ENCODE measurements around the gene ACOX1.

The ACOX1 gene

DNA sequence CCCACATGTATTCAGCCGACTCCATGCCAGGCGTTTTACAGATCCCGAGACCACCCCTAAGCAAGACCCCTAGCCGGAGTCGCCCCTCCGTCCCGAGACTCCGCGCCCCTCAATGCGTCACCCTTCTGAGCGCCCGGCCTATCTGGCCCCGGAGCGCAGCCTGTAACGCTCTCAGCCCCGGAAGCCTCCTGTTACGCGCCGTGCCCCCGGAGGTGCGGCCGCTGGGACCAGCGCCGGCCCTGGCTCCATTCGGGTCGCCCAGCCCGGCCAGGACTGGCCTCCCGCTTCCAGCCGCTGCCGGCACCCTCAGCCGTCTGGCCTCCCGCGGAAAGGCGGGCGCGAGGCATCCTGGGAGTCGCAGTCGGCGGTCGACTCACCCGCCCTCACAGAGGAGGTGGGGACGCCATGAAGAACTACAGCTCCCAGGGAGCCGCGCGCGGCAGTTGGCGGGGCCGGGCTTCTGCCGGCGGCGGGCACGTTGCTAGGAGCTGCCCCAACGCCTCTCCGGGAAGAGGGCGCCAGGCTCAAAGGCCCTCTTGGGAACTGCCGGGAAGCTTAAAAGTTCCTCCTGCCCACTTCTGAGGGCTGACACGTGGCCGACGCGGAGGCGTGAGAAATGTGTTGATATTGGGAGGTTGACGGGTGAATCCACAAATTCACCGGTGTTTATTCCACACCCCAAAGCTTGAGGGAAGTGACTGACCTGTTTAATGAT, 38.1 kb downstream of the ACOX1 start, which contains the start of gene FBF1:
Gene FBF1 (minus strand): TSS at position 316 of the 715 bp plus-strand sequence. CDS start 2,893 bp downstream, outside the sequence.
- H3K4me3 Mint-ChIP-seq = peak within 1 kb of the TSS; percentile 81
- H3K9me3 Mint-ChIP-seq = no peaks in the 10 kb centered on the region
- peak within 1 kb of the TSS; percentile 80 for H3K27ac Mint-ChIP-seq
- no peaks in the 10 kb centered on the region for H3K36me3 Mint-ChIP-seq
- ATAC-seq = peak; percentile 99
- H3K27me3 Mint-ChIP-seq = no peaks in the 10 kb centered on the region
- H3K4me1 Mint-ChIP-seq = peaks cover 15% of the 10 kb centered on the region

DNA sequence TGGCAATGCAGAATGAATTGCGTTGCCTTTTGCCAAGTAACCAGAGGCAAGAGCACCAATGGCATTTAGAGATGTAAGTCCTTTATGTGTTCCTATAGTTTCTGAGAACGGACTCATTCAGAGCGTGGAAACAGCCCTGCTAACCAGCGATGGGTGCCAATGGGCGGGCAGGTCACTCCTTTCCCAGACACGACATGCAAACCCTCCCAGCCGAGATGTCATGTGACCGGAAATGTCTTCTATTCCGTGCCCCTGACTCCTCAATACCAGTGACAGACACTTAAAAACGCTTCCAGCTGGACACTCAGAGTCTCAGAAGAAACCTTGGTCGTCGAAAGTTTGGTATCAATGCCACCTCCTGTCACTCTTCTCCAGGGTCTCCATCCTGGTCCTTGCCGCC, 41.3 kb downstream of the ACOX1 start:
- no peaks in the 10 kb centered on the region for H3K9me3 Mint-ChIP-seq
- peaks cover 15% of the 10 kb centered on the region for H3K4me1 Mint-ChIP-seq
- no peak overlapping the region for H3K4me3 Mint-ChIP-seq
- no peaks in the 10 kb centered on the region for H3K27me3 Mint-ChIP-seq
- no peak overlapping the region for H3K27ac Mint-ChIP-seq
- no peaks in the 10 kb centered on the region for H3K36me3 Mint-ChIP-seq
- ATAC-seq = no peak

DNA sequence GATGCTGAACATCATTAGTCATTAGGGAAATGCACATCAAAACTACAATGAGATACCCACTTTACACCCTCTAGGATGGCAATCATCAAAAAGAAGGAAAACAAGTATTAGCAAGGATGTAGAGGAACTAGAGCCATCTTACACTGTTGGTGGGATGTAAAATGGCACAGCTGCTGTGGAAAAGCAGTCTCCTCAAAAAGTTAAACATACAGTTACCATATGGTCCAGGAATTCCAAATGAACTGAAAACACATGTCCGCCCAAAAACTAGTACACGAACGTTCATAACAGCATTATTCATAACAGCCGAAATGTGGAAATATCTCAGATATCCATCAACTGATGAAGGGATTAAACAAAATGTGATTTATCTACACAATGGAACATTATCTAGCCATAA, 45.2 kb downstream of the ACOX1 start:
- no peak for ATAC-seq
- Mint-ChIP-seq H3K4me3 (no peak overlapping the region), H3K4me1 (no peaks in the 10 kb centered on the region), H3K27me3 (no peaks in the 10 kb centered on the region), H3K9me3 (no peaks in the 10 kb centered on the region), H3K36me3 (no peaks in the 10 kb centered on the region), H3K27ac (no peak overlapping the region)

DNA sequence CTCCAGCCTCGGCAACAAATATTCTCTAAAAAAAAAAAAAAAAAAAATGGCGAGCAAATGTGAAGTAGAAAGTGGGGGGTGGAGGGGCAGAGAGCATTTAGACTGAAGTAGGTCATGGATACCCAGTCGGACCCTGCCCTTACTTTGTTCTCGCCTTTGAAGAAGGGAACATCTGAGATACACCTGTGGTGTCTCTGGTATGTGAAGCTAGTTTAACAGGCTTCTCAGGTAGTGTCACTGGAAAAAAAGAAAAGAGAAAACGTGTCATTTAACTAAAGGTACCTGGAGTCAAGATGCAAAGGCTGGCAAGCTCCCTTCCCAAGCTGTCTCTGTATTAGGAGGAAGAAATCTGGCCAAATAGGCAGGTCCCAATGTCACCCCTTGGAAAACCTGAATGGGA, 46.1 kb downstream of the ACOX1 start:
- Mint-ChIP-seq H3K4me3 (no peak overlapping the region), H3K9me3 (no peaks in the 10 kb centered on the region), H3K36me3 (no peaks in the 10 kb centered on the region), H3K4me1 (no peaks in the 10 kb centered on the region), H3K27me3 (no peaks in the 10 kb centered on the region), H3K27ac (no peak overlapping the region)
- no peak for ATAC-seq

DNA sequence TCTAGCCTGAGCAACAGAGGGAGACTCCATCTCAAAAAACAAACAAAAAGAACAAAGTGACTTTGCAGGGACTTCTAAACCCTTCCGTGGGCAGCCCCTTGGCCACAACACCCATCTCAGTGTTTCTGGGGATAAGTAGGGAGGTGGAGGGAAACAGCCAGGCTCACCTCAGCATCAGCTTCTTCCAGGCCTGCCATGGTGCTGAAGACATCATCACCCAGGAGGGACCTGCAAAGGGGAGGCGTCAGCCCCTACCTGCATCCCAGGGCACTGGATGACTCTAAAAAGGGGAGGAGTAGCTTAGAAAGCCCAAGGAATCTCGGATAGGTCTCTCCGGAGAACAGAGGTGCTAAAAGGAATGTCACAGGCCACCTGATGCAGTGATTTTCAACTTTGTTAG, 47.9 kb downstream of the ACOX1 start:
- ATAC-seq = no peak
- Mint-ChIP-seq H3K4me1 (no peaks in the 10 kb centered on the region), H3K27ac (no peak overlapping the region), H3K4me3 (no peak overlapping the region), H3K36me3 (peaks cover 5% of the 10 kb centered on the region), H3K9me3 (no peaks in the 10 kb centered on the region), H3K27me3 (no peaks in the 10 kb centered on the region)

DNA sequence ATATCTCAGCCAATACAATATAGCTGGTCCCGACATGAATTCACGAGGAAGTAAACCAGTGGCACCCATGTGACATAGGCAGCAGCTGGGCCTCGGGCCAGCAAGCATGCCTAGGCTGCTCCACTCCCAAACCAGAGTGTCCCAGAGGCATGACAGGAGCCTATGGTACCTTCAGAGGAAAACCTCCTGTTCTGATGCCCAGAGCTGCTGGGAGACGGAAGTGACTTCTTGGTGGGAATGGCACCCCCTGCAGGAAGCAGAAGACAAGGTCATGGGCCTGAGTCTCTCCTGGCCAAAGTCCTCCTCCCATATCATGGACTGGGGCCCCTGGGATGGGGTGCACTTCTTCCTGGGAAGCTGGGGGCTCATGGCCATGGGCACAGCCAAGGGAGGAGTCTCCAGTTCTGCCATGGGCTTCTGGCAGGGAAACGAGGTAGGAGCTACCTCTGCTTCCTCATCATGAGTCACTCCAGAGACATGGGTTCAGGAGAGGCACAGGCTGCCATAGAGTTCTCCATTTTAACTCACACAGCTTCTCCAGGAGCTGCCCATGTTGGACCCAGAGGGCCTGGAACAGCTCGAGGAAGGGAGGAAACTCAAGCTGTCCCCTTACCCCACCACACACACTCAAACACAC, 51.6 kb downstream of the ACOX1 start:
- no peaks in the 10 kb centered on the region for H3K27me3 Mint-ChIP-seq
- ATAC-seq = no peak
- no peak overlapping the region for H3K4me3 Mint-ChIP-seq
- H3K27ac Mint-ChIP-seq = no peak overlapping the region
- H3K4me1 Mint-ChIP-seq = no peaks in the 10 kb centered on the region
- H3K36me3 Mint-ChIP-seq = peaks cover 9% of the 10 kb centered on the region
- H3K9me3 Mint-ChIP-seq = no peaks in the 10 kb centered on the region

DNA sequence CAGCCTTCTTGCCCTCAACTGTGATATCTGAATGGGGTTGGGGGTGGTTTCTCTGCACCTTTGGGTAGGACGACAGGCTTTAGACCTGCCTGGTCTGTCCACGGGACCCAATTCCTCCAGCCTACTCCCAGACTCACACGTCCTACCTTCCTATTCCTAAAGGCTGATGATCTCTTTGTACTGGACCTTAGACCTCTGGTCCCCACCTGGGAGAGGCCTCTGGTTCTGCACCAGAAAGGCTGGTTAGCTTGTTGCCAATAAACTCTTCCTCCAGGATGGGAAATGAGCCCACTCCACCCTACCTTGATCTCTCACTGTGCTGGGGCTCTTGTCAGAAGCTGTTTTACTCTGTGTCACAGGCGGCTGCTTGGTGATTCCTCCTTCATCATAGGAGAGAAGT, 52.5 kb downstream of the ACOX1 start:
- H3K36me3 Mint-ChIP-seq = peaks cover 9% of the 10 kb centered on the region
- no peaks in the 10 kb centered on the region for H3K9me3 Mint-ChIP-seq
- H3K4me1 Mint-ChIP-seq = no peaks in the 10 kb centered on the region
- no peak for ATAC-seq
- H3K27ac Mint-ChIP-seq = no peak overlapping the region
- H3K4me3 Mint-ChIP-seq = no peak overlapping the region
- no peaks in the 10 kb centered on the region for H3K27me3 Mint-ChIP-seq

DNA sequence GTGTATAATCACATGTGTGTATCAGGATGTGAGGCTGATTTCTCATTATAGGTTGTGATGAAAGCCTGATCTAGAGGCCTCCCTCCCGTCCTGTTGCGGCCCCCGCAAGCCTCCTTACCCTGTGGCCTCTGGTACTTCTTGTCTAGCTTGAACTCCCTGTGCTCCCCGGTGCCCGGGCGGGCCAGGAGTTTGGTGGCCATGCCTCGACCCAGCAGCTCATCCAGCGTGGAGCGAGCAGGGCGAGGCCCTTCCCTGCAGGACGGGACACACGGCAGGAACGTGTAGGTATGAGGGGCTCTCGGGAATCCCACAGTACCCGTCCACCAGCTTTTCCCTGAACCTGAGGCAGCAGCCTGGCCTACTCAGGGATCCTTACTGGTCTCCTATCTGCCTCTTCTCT, 53.1 kb downstream of the ACOX1 start:
- ATAC-seq = no peak
- peaks cover 9% of the 10 kb centered on the region for H3K36me3 Mint-ChIP-seq
- no peak overlapping the region for H3K4me3 Mint-ChIP-seq

DNA sequence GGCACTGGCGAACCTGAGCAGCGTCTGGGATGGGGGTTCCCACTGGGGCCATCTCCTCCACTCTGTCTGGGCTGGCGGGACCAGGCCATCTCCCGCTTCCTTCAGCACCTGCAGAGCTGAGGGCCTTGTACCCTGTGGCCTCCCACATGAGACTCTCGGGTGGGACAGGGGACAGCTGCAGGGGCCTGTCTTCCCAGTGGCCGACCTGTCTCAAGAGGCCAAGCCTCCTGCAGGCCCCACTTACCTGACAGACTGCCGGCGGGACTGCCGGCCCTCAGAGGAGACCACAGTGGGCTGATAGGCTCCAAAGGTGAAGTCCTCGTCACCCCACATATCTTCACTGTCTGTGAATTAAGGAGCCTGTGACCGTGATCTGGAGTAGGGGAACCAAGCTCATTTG, 53.9 kb downstream of the ACOX1 start:
- peaks cover 9% of the 10 kb centered on the region for H3K36me3 Mint-ChIP-seq
- H3K27me3 Mint-ChIP-seq = no peaks in the 10 kb centered on the region
- no peaks in the 10 kb centered on the region for H3K9me3 Mint-ChIP-seq
- ATAC-seq = no peak
- H3K27ac Mint-ChIP-seq = no peak overlapping the region
- no peaks in the 10 kb centered on the region for H3K4me1 Mint-ChIP-seq
- H3K4me3 Mint-ChIP-seq = no peak overlapping the region

More for the DNA sequence above, 53.1 kb downstream of the ACOX1 start:
- Mint-ChIP-seq H3K27ac (no peak overlapping the region), H3K9me3 (no peaks in the 10 kb centered on the region), H3K4me1 (no peaks in the 10 kb centered on the region), H3K27me3 (no peaks in the 10 kb centered on the region)

DNA sequence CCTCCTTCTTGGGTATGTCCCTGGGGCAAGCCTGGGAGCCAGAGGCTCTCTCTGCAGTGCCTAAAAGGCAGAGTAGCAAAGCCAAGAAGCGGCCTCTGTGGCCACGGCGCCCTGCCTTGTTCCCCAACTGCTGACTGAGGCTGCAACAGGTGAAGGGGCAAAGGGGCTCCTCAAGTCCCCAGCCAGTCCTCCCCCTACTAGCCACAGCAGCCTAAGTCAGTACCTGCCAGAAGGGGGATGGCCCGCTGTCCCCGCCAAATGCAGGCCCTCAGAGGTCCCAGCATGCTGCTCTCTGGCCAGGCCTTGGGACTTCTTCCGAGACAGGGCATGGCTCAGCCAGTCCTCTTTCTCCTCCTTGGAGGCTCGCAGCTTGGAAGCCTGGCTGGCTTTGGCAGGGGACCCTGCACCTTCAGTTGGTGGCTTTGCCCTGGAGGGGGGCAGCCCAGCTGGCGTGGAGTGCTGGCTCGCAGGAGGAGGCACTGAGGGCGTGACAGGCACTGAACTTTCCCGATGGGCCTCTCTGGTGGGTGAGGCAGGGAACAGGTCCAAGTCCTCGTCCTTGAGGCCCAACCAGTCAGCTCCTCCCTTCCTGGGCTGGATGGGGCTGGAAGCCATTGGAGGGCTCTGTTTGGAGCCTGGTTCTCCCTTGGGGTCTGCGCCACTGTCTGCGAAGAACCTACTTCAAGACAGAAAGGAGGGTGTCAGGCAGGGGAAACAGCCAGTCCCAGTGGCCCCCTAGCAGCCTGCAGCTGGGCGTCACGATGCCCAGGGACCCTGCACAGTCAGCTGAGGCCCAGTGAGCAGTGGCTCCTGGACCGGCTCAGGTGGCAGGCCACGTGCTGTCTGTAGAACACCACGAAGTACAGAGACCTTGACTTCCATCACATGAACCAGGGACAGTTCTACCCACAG, 55.7 kb downstream of the ACOX1 start:
- Mint-ChIP-seq H3K27ac (no peak overlapping the region), H3K4me1 (no peaks in the 10 kb centered on the region), H3K4me3 (no peak overlapping the region), H3K36me3 (peaks cover 17% of the 10 kb centered on the region), H3K27me3 (no peaks in the 10 kb centered on the region), H3K9me3 (no peaks in the 10 kb centered on the region)
- no peak for ATAC-seq

DNA sequence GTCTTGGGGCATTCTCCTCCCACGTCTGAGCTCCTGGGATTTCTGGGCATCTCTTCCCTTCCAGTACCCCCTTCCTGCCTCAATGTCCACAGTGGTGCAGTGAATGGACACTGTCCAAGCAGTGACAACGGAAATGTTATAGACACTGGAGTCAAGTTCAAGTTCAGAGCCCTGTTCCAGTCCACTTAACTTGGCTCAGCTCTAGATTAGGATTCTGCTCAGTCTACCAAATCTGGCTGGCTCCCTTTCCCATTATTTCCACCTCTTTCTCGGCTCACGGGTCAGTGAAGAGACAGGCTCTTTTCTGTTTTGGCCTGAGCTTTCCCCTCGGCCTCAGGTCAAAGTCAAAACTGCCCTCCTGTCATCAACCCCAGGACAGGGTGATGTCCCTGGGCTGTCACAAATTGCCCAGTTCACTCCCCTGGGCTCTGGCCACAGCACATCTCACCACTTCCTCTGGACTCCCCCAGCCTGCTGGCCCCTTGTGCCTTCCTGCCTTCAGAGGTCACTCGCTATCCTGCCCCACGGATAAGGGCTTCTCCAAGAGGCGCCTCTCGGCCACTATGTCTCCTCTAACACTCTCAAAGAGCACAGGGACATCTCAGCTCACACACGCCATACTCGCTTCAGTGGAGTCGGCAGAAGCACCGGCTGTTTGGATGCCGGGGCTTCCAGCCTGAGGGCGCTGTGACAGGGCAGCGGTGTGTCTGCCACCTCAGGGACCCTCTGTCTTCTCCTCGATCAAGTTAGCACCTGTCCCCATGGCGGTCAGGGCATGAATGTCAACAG, 56.6 kb downstream of the ACOX1 start:
- Mint-ChIP-seq H3K27me3 (no peaks in the 10 kb centered on the region), H3K4me1 (no peaks in the 10 kb centered on the region), H3K36me3 (peaks cover 18% of the 10 kb centered on the region), H3K9me3 (no peaks in the 10 kb centered on the region), H3K27ac (no peak overlapping the region), H3K4me3 (no peak overlapping the region)
- no peak for ATAC-seq

DNA sequence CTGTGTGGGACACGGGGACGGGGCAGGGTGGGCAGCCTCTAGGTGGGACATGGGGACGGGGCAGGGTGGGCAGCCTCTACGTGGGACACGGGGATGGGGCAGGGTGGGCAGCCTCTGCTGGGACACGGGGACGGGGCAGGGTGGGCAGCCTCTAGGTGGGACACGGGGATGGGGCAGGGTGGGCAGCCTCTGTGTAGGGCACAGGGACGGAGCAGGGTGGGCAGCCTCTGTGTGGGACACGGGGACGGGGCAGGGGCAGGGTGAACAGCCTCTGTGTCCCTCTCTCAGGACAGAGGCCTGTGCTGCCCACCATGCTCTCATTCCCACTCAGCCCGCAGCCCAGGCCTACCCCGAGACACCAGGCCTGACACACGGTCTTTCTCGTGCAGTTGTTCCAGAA, 57.4 kb downstream of the ACOX1 start:
- Mint-ChIP-seq H3K27me3 (no peaks in the 10 kb centered on the region), H3K4me1 (no peaks in the 10 kb centered on the region), H3K36me3 (peaks cover 19% of the 10 kb centered on the region), H3K9me3 (no peaks in the 10 kb centered on the region), H3K4me3 (no peak overlapping the region), H3K27ac (no peak overlapping the region)
- ATAC-seq = no peak

DNA sequence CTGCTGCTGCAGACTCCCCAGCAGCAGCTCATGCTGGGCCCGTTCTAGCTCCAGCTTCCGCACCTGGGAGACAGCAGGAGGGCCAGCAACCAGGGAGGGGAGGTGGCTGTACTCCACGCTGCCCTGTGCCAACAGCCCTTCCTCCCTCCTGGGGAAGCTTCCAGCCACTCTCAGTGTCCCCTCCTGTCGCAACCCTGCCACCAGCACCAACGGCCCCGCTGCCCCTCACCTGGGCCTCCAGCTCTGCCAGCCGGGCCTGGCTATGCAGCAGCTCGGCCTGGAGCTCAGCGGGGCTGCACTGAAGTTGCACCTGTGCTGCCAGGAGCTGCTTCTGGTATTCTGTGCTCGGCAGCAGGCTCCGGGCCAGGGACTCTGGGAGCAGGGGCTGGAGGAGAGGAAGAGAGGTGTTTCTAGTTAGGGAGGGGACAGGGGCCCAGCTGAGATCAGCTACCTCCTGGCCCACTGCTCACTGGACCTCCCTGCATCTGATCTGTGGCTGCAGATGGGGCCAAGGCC, 58.9 kb downstream of the ACOX1 start:
- peaks cover 17% of the 10 kb centered on the region for H3K36me3 Mint-ChIP-seq
- H3K9me3 Mint-ChIP-seq = no peaks in the 10 kb centered on the region
- H3K4me3 Mint-ChIP-seq = no peak overlapping the region
- H3K27ac Mint-ChIP-seq = no peak overlapping the region
- H3K27me3 Mint-ChIP-seq = no peaks in the 10 kb centered on the region
- no peaks in the 10 kb centered on the region for H3K4me1 Mint-ChIP-seq
- no peak for ATAC-seq

DNA sequence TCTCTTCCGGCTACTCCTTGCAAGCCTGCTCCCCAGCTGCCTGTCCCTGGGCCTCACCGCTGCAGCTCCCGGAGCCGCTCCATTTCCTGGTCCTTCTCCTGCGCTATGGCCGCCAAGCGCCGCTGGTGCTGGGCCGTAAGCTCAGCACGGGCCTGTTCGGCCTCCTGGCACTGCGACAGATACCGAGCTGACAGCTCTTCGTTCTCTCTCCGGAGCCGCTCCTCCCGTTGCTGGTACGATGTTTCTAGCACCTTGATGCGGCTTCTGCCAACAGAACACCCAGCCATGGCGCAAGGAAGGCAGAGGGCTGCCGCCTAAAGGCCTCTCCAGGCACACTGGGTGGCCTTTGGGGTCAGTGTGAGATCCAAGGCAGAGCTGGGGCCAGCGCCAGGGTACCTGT, 59.4 kb downstream of the ACOX1 start:
- Mint-ChIP-seq H3K9me3 (no peaks in the 10 kb centered on the region), H3K4me1 (no peaks in the 10 kb centered on the region), H3K4me3 (no peak overlapping the region)

More for the DNA sequence above, 59.4 kb downstream of the ACOX1 start:
- no peak for ATAC-seq
- Mint-ChIP-seq H3K36me3 (peaks cover 21% of the 10 kb centered on the region), H3K27me3 (no peaks in the 10 kb centered on the region), H3K27ac (no peak overlapping the region)
